PC-3 (cell line): ENCODE results near the gene SERTAD1.

Experiments used
- CTCF ChIP-seq: fragments of 300-600 bp; sonication (generic); conservative IDR thresholded peaks from 2 replicates; pipeline ENCODE4 v1.5.1; 2017; ENCODE audit warnings: antibody characterized with exemption, low read depth, mild to moderate bottlenecking, low read length
- EZH2 ChIP-seq: fragments of 300-600 bp; sonication (generic); IDR thresholded peaks from one replicate; pipeline ENCODE4 v1.6.1; 2017; ENCODE audit warnings: antibody characterized with exemption, mild to moderate bottlenecking, low read length; ENCODE audit not compliant: unreplicated experiment
- EZH2phosphoT487 ChIP-seq: fragments of 300-600 bp; sonication (generic); IDR thresholded peaks from 2 replicates; pipeline ENCODE4 v1.6.1; 2018; ENCODE audit warnings: mild to moderate bottlenecking, antibody characterized with exemption, low read length, borderline replicate concordance

- TF ChIP-seq CTCF: peak; percentile 81
- no peak for TF ChIP-seq EZH2phosphoT487
- no peak for TF ChIP-seq EZH2
Observed at GRCh38 chr19:40420766-40421765, 4.7 kb downstream of the SERTAD1 start.
